Mesendoderm (in vitro differentiated cells): ENCODE data around the gene RBP3.

ENCODE experiments used
- DNase-seq: peaks from one replicate; pipeline ENCODE4 v3.0.0; 2013
- H2AK5ac ChIP-seq: 2 replicates; pipeline ENCODE4 v1.6.1; 2013; ENCODE audit warnings: low read length, inconsistent platforms
- H2BK120ac ChIP-seq: 2 replicates; pipeline ENCODE4 v1.6.1; 2013; ENCODE audit warnings: low read depth, mild to moderate bottlenecking, low read length, moderate library complexity, mixed read lengths
- H2BK15ac ChIP-seq: replicated peaks from 2 replicates; pipeline ENCODE4 v1.6.1; 2013; ENCODE audit warnings: low read depth, mild to moderate bottlenecking, moderate library complexity
- H2BK5ac ChIP-seq: 2 replicates; pipeline ENCODE4 v1.6.1; 2013; ENCODE audit warnings: low read length, inconsistent platforms
- H3K18ac ChIP-seq: 2 replicates; pipeline ENCODE4 v1.6.1; 2013; ENCODE audit warnings: mild to moderate bottlenecking, low read length, mixed read lengths
- H3K23ac ChIP-seq: one replicate; pipeline ENCODE4 v1.6.1; 2013; ENCODE audit warnings: low read length
- H3K27ac ChIP-seq: 2 replicates; pipeline ENCODE4 v1.5.1; 2013; ENCODE audit warnings: low read depth, mild to moderate bottlenecking, inconsistent platforms, low read length, moderate library complexity
- H3K27me3 ChIP-seq: 2 replicates; pipeline ENCODE4 v1.6.1; 2013; ENCODE audit warnings: low read length, control low read depth, mild to moderate bottlenecking, inconsistent platforms; ENCODE audit not compliant: insufficient read depth, poor library complexity
- H3K36me3 ChIP-seq: 2 replicates; pipeline ENCODE4 v1.6.1; 2013; ENCODE audit warnings: low read length, inconsistent platforms; ENCODE audit not compliant: control insufficient read depth, insufficient read depth
- H3K4ac ChIP-seq: one replicate; pipeline ENCODE4 v1.6.1; 2013; ENCODE audit warnings: low read depth, mild to moderate bottlenecking, low read length, moderate library complexity
- H3K4me1 ChIP-seq: 2 replicates; pipeline ENCODE4 v1.6.1; 2013; ENCODE audit warnings: low read depth, low read length, inconsistent platforms; ENCODE audit not compliant: control insufficient read depth
- H3K4me2 ChIP-seq: 2 replicates; pipeline ENCODE4 v1.6.1; 2013; ENCODE audit warnings: low read length
- H3K4me3 ChIP-seq: 2 replicates; pipeline ENCODE4 v1.5.1; 2013; ENCODE audit warnings: mild to moderate bottlenecking, low read length
- H3K56ac ChIP-seq: one replicate; pipeline ENCODE4 v1.6.1; 2013; ENCODE audit warnings: low read length
- H3K79me1 ChIP-seq: 2 replicates; pipeline ENCODE4 v1.6.1; 2013; ENCODE audit warnings: low read length, inconsistent platforms
- H3K79me2 ChIP-seq: 2 replicates; pipeline ENCODE4 v1.6.1; 2013; ENCODE audit warnings: mild to moderate bottlenecking, low read length; ENCODE audit not compliant: control insufficient read depth, insufficient read depth
- H3K9ac ChIP-seq: 2 replicates; pipeline ENCODE4 v1.6.1; 2013; ENCODE audit warnings: low read length, inconsistent platforms
- H4K5ac ChIP-seq: one replicate; pipeline ENCODE4 v1.6.1; 2013; ENCODE audit warnings: low read length
- H4K8ac ChIP-seq: one replicate; pipeline ENCODE4 v1.6.1; 2013; ENCODE audit warnings: low read depth, mild to moderate bottlenecking, control low read depth, low read length, moderate library complexity
- WGBS: extraction: QIAGEN DNeasy Blood & Tissue Kit; methylation state at CpG from one replicate; pipeline ENCODE4 v1.1.7; 2013; ENCODE audit warnings: low lambda C conversion rate, missing lambda C conversion rate; ENCODE audit not compliant: insufficient coverage; ENCODE audit errors: extremely low coverage; 5-methylcytosine and 5-hydroxymethylcytosine counted together

The RBP3 gene

DNA sequence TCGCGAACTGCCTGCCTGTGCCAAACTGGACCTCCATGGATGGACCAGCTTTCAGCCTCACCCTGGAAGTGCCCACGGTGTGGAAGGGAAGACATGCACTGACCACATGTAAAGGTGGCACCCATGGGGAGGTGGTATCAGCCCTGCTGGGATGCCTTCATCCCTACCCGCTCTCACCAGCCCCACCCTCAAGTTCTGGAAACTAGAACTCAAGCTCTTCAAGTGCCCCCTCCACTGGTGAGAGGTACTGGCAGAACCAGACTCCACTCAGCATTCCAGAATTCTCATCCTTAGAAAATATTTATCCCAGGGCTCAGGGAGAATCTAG lies 30.0 kb downstream of the RBP3 start:
- H3K27ac ChIP-seq = no peak overlapping the region
- no CpG with 5 or more reads among the region's 4 CpGs for WGBS
- H2BK120ac ChIP-seq = no peak overlapping the region
- H2BK15ac ChIP-seq = no peak overlapping the region
- no peak overlapping the region for H3K18ac ChIP-seq
- no peak overlapping the region for H4K8ac ChIP-seq
- no peak overlapping the region for H3K23ac ChIP-seq
- H3K36me3 ChIP-seq = no peaks in the 10 kb centered on the region
- no peak overlapping the region for H3K4me2 ChIP-seq
- H3K27me3 ChIP-seq = no peaks in the 10 kb centered on the region
- no peak overlapping the region for H2BK5ac ChIP-seq
- H3K4me1 ChIP-seq = no peaks in the 10 kb centered on the region
- no peaks in the 10 kb centered on the region for H3K79me1 ChIP-seq
- no peak overlapping the region for H3K4me3 ChIP-seq
- H3K4ac ChIP-seq = no peak overlapping the region
- H3K79me2 ChIP-seq = no peaks in the 10 kb centered on the region
- H3K56ac ChIP-seq = no peak overlapping the region
- H3K9ac ChIP-seq = no peak overlapping the region
- no peak overlapping the region for H4K5ac ChIP-seq
- no peak for DNase-seq
- H2AK5ac ChIP-seq = no peak overlapping the region

DNA sequence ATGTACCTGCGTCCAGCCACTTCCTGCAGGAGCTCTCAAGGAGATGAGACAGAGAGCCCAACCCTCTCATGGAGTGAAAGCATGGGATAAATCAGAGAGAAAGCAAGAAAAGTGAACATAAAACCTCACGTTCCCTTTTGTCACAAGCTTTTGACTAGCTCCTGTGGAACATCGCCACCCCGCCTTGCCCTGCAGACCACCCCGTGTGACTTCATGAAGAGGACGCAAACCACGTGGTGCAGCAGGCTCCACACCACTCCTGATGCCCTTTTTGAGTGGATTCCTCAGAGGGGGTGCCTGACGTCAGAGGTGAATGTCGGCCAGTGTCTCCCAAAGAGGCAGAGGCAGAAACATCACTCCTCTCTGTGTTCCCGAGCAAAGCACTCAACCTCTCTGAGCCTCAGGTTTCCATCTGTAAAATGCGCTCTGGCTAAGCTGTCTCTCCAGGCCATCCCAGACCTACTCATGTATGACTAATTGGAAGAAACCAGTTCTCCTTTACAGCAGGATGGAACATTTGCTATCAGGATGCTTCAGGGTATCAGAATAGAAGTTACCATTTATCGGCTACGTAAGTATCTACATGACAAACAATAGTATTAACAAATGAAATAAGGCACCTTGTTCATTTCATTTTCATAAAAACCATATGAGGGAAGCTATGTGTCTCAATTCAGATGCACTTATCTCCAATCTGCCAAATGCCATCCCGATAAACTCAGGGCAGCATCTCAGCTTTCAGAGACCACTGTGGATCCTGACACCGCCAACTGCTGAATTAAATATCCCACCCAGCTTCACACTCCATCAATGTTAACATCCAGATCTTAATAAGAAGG lies 30.7 kb downstream of the RBP3 start:
- H4K8ac ChIP-seq = no peak overlapping the region
- peaks cover 3% of the 10 kb centered on the region for H3K4me1 ChIP-seq

GRCh38 chr10:47379445-47379785 lies 31.3 kb downstream of the RBP3 start:
- H2BK15ac ChIP-seq = no peak overlapping the region
- H3K79me1 ChIP-seq = no peaks in the 10 kb centered on the region
- no peaks in the 10 kb centered on the region for H3K36me3 ChIP-seq
- no peak for DNase-seq
- H3K4me3 ChIP-seq = no peak overlapping the region
- no peak overlapping the region for H3K23ac ChIP-seq
- H4K5ac ChIP-seq = no peak overlapping the region
- H3K27ac ChIP-seq = no peak overlapping the region
- H4K8ac ChIP-seq = no peak overlapping the region
- H3K79me2 ChIP-seq = no peaks in the 10 kb centered on the region
- H3K56ac ChIP-seq = no peak overlapping the region
- WGBS = no CpG with 5 or more reads among the region's 7 CpGs
- no peak overlapping the region for H2BK5ac ChIP-seq
- no peak overlapping the region for H2AK5ac ChIP-seq
- H3K4me1 ChIP-seq = peaks cover 3% of the 10 kb centered on the region
- no peaks in the 10 kb centered on the region for H3K27me3 ChIP-seq
- no peak overlapping the region for H2BK120ac ChIP-seq
- no peak overlapping the region for H3K18ac ChIP-seq
- H3K4ac ChIP-seq = no peak overlapping the region
- no peak overlapping the region for H3K4me2 ChIP-seq
- H3K9ac ChIP-seq = no peak overlapping the region

More for the DNA sequence above, 30.7 kb downstream of the RBP3 start:
- Histone ChIP-seq H3K9ac (no peak overlapping the region), H3K4ac (no peak overlapping the region), H2AK5ac (no peak overlapping the region), H3K36me3 (no peaks in the 10 kb centered on the region), H3K79me2 (no peaks in the 10 kb centered on the region), H3K56ac (no peak overlapping the region), H3K4me3 (no peak overlapping the region), H3K27ac (no peak overlapping the region), H3K27me3 (no peaks in the 10 kb centered on the region), H2BK5ac (no peak overlapping the region), H2BK120ac (no peak overlapping the region), H3K23ac (peak overlapping the region; percentile 16), H4K5ac (no peak overlapping the region), H3K18ac (no peak overlapping the region), H3K79me1 (no peaks in the 10 kb centered on the region), H2BK15ac (no peak overlapping the region), H3K4me2 (no peak overlapping the region)
- DNase-seq = no peak
- no CpG with 5 or more reads among the region's 15 CpGs for WGBS

DNA sequence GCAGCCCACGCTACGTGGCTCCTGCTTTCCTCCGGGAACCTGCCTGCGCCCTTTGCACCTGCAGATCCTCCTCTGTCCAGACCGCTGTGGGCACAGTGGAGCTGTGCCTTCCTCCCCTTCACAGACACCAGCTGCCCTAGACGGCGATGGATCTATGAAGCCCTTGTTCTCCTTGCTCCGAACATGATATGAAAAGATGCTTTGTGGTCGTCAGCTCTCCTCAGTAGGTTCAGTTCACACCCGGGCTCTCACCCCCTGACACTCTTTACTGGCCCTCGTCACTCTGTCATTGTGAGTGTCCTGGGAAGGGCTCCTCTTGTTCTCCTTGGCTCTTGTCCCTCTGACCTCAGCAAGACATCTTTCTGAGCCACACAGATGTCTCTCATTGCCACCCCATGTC lies 31.7 kb downstream of the RBP3 start:
- no peak overlapping the region for H2BK5ac ChIP-seq
- H2AK5ac ChIP-seq = no peak overlapping the region
- H3K27me3 ChIP-seq = no peaks in the 10 kb centered on the region
- WGBS = no CpG with 5 or more reads among the region's 11 CpGs
- H3K18ac ChIP-seq = no peak overlapping the region
- H3K27ac ChIP-seq = no peak overlapping the region
- DNase-seq = no peak
- no peak overlapping the region for H3K4me2 ChIP-seq
- H3K9ac ChIP-seq = no peak overlapping the region
- H3K36me3 ChIP-seq = no peaks in the 10 kb centered on the region
- no peak overlapping the region for H2BK120ac ChIP-seq
- no peak overlapping the region for H3K4ac ChIP-seq
- H3K56ac ChIP-seq = no peak overlapping the region
- H3K79me2 ChIP-seq = no peaks in the 10 kb centered on the region
- H2BK15ac ChIP-seq = no peak overlapping the region
- no peak overlapping the region for H4K8ac ChIP-seq
- peaks cover 3% of the 10 kb centered on the region for H3K4me1 ChIP-seq
- no peaks in the 10 kb centered on the region for H3K79me1 ChIP-seq
- H4K5ac ChIP-seq = no peak overlapping the region
- no peak overlapping the region for H3K4me3 ChIP-seq
- H3K23ac ChIP-seq = no peak overlapping the region

GRCh38 chr10:47380341-47381102 lies 32.4 kb downstream of the RBP3 start:
- H3K4me3 ChIP-seq = no peak overlapping the region
- no peak overlapping the region for H3K4ac ChIP-seq
- no peaks in the 10 kb centered on the region for H3K79me2 ChIP-seq
- no peak overlapping the region for H3K27ac ChIP-seq
- no peaks in the 10 kb centered on the region for H3K36me3 ChIP-seq
- H2BK15ac ChIP-seq = no peak overlapping the region
- no CpG with 5 or more reads among the region's 8 CpGs for WGBS
- H2BK120ac ChIP-seq = no peak overlapping the region
- H3K56ac ChIP-seq = no peak overlapping the region
- peaks cover 3% of the 10 kb centered on the region for H3K4me1 ChIP-seq
- no peaks in the 10 kb centered on the region for H3K27me3 ChIP-seq
- no peak overlapping the region for H3K23ac ChIP-seq
- no peak overlapping the region for H2BK5ac ChIP-seq
- H3K9ac ChIP-seq = no peak overlapping the region
- no peaks in the 10 kb centered on the region for H3K79me1 ChIP-seq
- H2AK5ac ChIP-seq = no peak overlapping the region
- H4K8ac ChIP-seq = no peak overlapping the region
- no peak for DNase-seq
- H4K5ac ChIP-seq = no peak overlapping the region
- H3K18ac ChIP-seq = no peak overlapping the region
- no peak overlapping the region for H3K4me2 ChIP-seq
